GM12892 (cell line): Measurements from ENCODE around the gene CTNNA3.

ENCODE experiments used
- DNase-seq: peaks from one replicate; pipeline ENCODE4 v3.0.0; 2011; ENCODE audit not compliant: insufficient read length
- FAIRE-seq: peaks from 2 replicates; lab custom pipeline; 2011; peaks lifted over from hg19 to GRCh38; lab: Jason Lieb, UNC
- POLR2A ChIP-seq: IDR thresholded peaks from 2 replicates; pipeline ENCODE4 v1.6.1; 2011; ENCODE audit warnings: low read depth, low read length, control low read depth
- POLR2AphosphoS5 ChIP-seq: IDR thresholded peaks from 2 replicates; pipeline ENCODE4 v1.6.1; 2011; ENCODE audit warnings: low read depth, low read length, control low read depth
- TAF1 ChIP-seq: IDR thresholded peaks from 2 replicates; pipeline ENCODE4 v1.6.1; 2011; ENCODE audit warnings: low read depth, mild to moderate bottlenecking, control low read depth, low read length, borderline replicate concordance

The CTNNA3 gene

DNA sequence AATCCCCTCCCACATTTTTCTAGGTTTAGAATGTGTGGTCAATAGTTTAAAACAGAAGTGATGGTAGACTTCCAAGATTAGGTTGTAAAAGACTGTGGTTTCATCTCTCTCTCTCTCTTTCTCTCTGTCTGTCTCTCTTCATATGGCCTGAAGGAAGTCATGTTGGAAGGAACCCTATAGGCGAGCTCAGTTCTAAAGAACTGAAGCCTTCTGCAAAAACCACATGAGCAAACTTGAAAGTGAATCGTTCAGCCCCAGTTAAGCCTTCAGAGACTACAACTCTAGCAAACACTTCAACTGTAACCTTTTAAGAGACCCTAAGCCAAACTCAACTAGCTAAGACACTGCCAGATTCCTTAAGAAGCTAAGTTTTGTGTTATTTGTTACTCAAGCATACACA is 1477.7 kb downstream of the CTNNA3 start:
- TF ChIP-seq POLR2AphosphoS5 (no peak), POLR2A (no peak), TAF1 (no peak)
- DNase-seq (no peak), FAIRE-seq (no peak)

GRCh38 chr10:66215920-66216319 is 1480.1 kb downstream of the CTNNA3 start:
- no peak for TF ChIP-seq POLR2A
- no peak for TF ChIP-seq POLR2AphosphoS5
- no peak for TF ChIP-seq TAF1
- DNase-seq (no peak), FAIRE-seq (no peak)

GRCh38 chr10:66214721-66215404 is 1481.1 kb downstream of the CTNNA3 start:
- FAIRE-seq (no peak), DNase-seq (no peak)
- TF ChIP-seq POLR2A (no peak), POLR2AphosphoS5 (no peak), TAF1 (no peak)

DNA sequence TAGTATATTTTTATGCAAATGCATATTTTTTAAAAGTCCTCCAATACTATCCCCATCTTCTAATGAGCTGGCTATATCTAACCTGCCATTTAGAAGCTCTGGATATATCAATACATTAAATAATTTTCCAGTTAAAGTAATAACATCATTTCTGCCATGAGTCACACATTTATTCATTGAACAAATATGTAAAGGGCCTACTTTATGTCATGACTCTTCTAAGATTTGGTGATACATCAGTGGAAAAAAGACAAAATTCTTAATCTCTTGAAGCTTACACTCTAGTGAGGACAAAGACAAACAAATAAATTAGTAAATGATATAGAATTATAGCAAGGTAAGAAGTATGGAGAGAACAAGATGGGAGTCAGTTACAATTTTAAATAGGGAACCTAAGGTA is 1487.0 kb downstream of the CTNNA3 start:
- TF ChIP-seq TAF1 (no peak), POLR2AphosphoS5 (no peak), POLR2A (no peak)
- no peak for DNase-seq
- no peak for FAIRE-seq

DNA sequence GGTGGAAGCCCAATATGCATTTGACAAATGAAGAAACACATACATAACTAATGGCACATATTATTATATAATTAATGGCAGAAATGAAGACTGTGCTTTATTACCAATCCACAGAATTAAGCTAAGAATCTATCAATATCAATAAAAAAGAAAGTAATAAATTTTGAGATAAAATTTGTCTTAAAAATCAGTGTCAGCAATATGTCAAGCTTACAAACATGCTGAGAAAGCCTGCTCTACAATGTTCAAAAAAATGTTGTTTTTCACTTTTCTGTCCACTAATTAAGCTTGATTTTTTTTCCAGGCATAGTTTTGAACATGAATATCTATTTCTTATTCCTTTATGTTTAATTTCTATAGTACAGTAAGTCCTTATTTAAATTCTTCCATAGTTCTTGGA is 1491.2 kb downstream of the CTNNA3 start:
- DNase-seq = no peak
- TF ChIP-seq POLR2A (no peak), TAF1 (no peak), POLR2AphosphoS5 (no peak)
- no peak for FAIRE-seq

- DNase-seq (no peak), FAIRE-seq (no peak)
- TF ChIP-seq TAF1 = no peak
- TF ChIP-seq POLR2A = no peak
- TF ChIP-seq POLR2AphosphoS5 = no peak
Observed at GRCh38 chr10:66202101-66202500, 1493.9 kb downstream of the CTNNA3 start.

DNA sequence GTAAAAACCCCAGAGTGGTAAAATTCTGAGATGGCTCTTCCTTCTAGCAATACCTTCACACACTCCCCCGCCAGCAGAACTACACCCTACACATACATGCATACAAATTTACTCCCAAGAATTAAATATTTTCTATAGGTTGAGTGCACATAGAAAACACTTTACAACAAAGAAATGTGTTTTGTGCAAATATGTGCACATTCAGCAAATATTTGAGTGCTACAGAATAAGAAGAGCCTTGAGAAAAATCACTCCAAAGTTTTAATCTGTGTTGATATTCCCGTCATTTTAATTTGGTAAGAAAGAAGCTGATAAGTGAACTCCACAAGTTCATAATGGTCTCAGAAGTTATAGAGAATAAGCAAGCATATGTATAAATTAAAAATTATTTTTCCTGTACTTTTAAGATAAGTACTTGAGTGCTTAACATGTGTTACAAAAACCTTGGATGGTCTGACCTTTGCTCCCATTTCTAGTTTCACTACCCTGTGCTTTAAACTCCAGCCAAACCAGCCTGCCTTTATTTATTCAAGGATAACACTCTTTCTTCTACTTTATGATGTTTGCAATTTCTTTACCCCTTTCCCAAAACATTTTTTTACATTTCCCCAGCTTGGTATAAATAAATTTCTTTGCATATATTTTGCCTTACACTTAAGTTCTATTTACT is 1503.7 kb downstream of the CTNNA3 start:
- FAIRE-seq = no peak
- no peak for DNase-seq
- TF ChIP-seq TAF1 (no peak), POLR2A (no peak), POLR2AphosphoS5 (no peak)

- DNase-seq = no peak
- FAIRE-seq = no peak
- TF ChIP-seq POLR2AphosphoS5 (no peak), POLR2A (no peak), TAF1 (no peak)
Observed at GRCh38 chr10:66190413-66190812, 1505.6 kb downstream of the CTNNA3 start.

DNA sequence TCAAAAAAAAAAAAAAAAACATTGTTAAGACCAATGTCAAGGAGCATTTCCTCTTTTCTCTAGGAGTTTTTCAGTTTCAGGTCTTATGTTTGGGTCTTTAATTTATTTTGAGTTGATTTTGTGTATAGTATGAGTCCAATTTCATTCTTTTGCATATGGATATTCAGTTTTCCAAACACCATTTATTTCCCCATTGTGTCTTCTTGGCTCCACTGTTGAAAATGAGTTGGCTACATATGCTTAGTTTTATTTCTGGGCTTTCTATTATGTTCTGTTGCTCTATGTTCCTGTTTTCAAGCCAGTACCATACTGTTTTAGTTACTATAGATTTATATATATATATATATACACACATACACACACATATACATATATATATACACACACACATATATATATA is 1506.7 kb downstream of the CTNNA3 start:
- no peak for FAIRE-seq
- TF ChIP-seq POLR2AphosphoS5 (no peak), POLR2A (no peak), TAF1 (no peak)
- DNase-seq = no peak

DNA sequence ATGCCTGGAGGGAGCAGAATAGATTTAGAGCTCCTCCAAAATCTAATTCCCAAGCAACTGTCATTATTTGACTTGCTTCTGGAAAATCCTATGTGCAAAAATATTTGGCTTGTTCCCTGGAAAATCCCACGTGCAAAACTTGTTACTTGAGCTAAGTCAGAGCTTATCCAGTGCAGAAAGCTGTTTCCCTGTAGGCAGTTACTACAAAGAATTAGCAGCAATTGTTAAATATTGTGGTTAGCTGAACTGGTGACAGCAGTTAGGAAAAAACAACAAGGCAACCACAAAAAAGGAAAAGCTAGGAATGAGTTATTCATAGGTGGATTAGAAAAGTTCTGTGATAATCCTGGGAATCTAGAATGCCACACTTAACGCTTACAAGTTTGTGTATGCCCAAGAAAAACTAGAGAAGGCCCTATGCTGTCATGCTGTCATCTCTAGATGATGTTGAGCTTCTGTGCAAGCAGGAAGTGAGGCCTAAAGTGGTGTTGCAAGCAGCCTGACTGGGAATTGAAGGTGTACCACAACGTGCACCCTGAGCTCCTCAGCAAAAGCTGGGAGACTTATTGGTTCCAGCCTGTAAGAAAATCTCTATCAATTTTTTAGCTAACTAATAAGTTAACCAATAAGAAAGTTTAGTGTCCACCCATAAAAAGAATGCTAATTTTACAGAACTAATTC is 1508.8 kb downstream of the CTNNA3 start:
- no peak for TF ChIP-seq TAF1
- no peak for FAIRE-seq
- DNase-seq = no peak

- TF ChIP-seq TAF1 = no peak
- no peak for TF ChIP-seq POLR2AphosphoS5
- no peak for TF ChIP-seq POLR2A
- FAIRE-seq (no peak), DNase-seq (no peak)
Observed at GRCh38 chr10:66183028-66183427, 1513.0 kb downstream of the CTNNA3 start.

- TF ChIP-seq POLR2AphosphoS5 (no peak), TAF1 (no peak), POLR2A (no peak)
- FAIRE-seq (no peak), DNase-seq (peak; percentile 2)
Observed at GRCh38 chr10:66180581-66181318, 1515.2 kb downstream of the CTNNA3 start.
